KOPT-K1 (cell line): ENCODE results near the gene TNFRSF13B.
"Not testable (repeated sequence)": the region's sequence is repeated elsewhere in the genome, so short reads cannot be mapped to it uniquely, and the experiment has no call there.

ENCODE experiments used
- H3K27ac ChIP-seq: fragments of 200-600 bp; sonication (generic); 2 replicates; pipeline ENCODE4 v1.5.1; 2016; ENCODE audit warnings: antibody characterized with exemption, mild to moderate bottlenecking, low read depth, low read length; ENCODE audit not compliant: poor library complexity, severe bottlenecking
- H3K36me3 ChIP-seq: fragments of 200-600 bp; sonication (generic); 2 replicates; pipeline ENCODE4 v1.5.1; 2017; ENCODE audit warnings: antibody characterized with exemption, mild to moderate bottlenecking, low read length, moderate library complexity; ENCODE audit not compliant: insufficient read depth
- H3K9me3 ChIP-seq: fragments of 200-600 bp; sonication (generic); 2 replicates; pipeline ENCODE4 v1.5.1; 2017; ENCODE audit warnings: antibody characterized with exemption, low read length, mild to moderate bottlenecking; ENCODE audit not compliant: insufficient read depth, poor library complexity, severe bottlenecking

Gene TNFRSF13B

GRCh38 chr17:16961022-16961421, 10.9 kb downstream of the TNFRSF13B start:
- not testable (repeated sequence) for H3K36me3 ChIP-seq

DNA sequence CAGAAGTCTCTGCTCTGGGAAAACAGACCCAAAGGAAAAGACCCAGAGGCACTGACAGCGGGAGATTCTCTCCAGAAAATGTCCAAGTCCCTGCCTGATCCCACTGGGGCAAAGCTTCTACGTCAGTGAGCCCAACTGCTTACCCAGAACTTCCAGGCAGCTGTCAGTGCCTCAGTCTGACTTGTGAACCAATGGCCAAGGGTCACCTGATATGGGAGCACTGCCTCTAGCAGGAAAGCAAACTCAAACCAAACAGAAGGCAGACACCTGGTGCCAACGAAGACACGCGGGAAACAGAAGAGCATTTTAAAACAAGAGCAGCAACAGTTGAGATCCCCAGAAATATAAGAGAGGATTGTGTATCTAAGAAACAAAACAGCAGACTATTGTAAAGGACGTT, 16.9 kb downstream of the TNFRSF13B start:
- peaks cover 22% of the 10 kb centered on the region for H3K9me3 ChIP-seq
- not testable (repeated sequence) for H3K36me3 ChIP-seq, H3K27ac ChIP-seq

More at GRCh38 chr17:16961022-16961421, 10.9 kb downstream of the TNFRSF13B start:
- not testable (repeated sequence) for H3K27ac ChIP-seq
- H3K9me3 ChIP-seq: peaks cover 36% of the 10 kb centered on the region

DNA sequence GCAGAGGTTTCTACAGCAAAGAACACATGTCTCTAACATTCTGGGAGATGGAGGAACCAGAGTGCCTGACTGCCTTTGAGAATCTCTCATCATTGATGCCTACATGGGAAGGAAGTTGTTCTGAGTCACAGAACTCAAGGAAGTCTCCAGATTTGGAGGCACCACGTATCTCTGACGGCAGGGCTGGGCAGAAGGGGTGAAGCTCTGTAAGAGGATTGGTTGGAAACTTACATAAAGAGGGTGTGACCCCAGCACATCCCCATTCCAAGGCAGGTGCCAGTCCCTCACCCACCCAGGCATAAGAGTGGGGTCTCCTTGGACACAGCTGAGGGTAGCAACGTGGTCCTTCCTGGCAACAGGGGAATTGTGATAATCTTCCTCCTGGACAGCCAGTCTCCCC, 17.4 kb downstream of the TNFRSF13B start:
- H3K27ac ChIP-seq: no peak overlapping the region
- no peaks in the 10 kb centered on the region for H3K36me3 ChIP-seq
- H3K9me3 ChIP-seq: peaks cover 21% of the 10 kb centered on the region

- no peak overlapping the region for H3K27ac ChIP-seq
- H3K9me3 ChIP-seq: peaks cover 27% of the 10 kb centered on the region
- no peaks in the 10 kb centered on the region for H3K36me3 ChIP-seq
These were observed 18.1 kb downstream of the TNFRSF13B start for GRCh38 chr17:16953841-16954240.

GRCh38 chr17:16953347-16953746, 18.6 kb downstream of the TNFRSF13B start:
- Histone ChIP-seq H3K36me3 (no peaks in the 10 kb centered on the region), H3K27ac (no peak overlapping the region), H3K9me3 (peaks cover 32% of the 10 kb centered on the region)

DNA sequence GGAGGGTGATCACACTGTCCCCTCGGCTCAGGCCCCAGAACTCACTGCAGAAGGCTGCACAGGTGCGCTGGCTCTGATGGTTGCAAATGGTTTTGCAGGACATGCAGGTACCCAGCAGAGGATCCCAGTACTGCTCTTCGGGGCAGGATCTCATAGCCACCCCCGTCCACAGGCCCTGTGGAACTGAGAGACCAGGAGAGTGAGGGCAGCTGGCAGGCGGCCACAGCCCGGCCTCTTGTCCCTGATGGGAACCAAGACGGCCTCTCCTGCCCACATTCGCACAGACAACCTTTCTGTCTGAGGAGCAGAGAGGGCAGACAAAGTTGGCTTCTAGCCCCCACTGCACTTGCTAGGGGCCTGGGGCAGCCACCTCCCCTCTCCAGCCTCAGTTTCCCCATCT, 19.5 kb downstream of the TNFRSF13B start:
- Histone ChIP-seq H3K9me3 (peaks cover 33% of the 10 kb centered on the region), H3K36me3 (no peaks in the 10 kb centered on the region), H3K27ac (no peak overlapping the region)

GRCh38 chr17:16950488-16950887, 21.4 kb downstream of the TNFRSF13B start:
- no peak overlapping the region for H3K27ac ChIP-seq
- H3K9me3 ChIP-seq: peaks cover 19% of the 10 kb centered on the region
- no peaks in the 10 kb centered on the region for H3K36me3 ChIP-seq

GRCh38 chr17:16948587-16949376, 23.1 kb downstream of the TNFRSF13B start:
- H3K36me3 ChIP-seq: no peaks in the 10 kb centered on the region
- H3K9me3 ChIP-seq: peaks cover 16% of the 10 kb centered on the region
- no peak overlapping the region for H3K27ac ChIP-seq

- H3K36me3 ChIP-seq: no peaks in the 10 kb centered on the region
- H3K9me3 ChIP-seq: peaks cover 16% of the 10 kb centered on the region
- H3K27ac ChIP-seq: no peak overlapping the region
These were observed 24.4 kb downstream of the TNFRSF13B start for GRCh38 chr17:16947470-16947869.

DNA sequence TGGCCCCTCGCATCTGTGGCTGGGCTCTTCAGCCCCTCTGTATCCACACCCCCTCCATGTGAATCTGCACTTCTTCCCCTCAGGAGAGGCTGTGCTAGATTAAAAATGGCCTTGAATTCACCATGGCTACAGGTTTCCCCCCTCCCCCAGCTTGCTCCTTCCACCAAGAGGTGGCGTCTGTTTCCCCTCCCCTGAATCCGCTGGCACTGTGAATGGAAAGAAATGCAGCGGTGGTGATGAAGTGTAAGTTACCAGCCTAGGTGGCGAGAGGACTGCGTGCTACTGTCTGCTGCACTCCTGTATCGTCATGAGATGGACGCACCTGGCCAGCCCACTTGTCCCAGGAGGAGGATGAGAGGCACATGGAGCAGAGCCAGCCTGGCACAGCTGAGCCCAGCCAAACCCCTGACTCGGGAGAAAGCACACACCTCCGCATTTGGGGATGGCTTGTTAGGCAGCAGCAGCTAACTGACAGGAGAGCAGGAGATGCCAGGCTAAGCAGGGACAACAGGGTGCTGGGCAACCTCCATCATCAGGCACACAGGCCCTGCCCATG, 26.2 kb downstream of the TNFRSF13B start:
- Histone ChIP-seq H3K27ac (no peak overlapping the region), H3K36me3 (no peaks in the 10 kb centered on the region)

DNA sequence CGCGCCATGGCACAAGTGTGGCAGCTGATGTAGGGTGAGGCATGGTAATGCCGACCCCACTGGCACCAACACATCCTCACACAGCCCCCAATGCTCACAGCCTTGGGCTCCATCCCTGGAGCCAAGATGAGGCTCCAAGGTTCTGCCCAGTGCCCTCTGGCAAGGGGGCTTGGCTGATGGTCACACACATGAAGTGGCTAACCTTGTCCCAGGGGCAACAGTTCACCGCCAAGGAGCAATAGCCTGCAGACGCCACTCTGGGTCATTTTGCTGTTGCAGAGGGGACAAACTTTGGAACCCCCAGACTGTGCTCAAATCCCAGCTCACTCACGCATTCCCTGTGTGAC, 26.8 kb downstream of the TNFRSF13B start:
- Histone ChIP-seq H3K9me3 (peaks cover 16% of the 10 kb centered on the region), H3K27ac (no peak overlapping the region), H3K36me3 (no peaks in the 10 kb centered on the region)

More for the DNA sequence above, 26.2 kb downstream of the TNFRSF13B start:
- peaks cover 16% of the 10 kb centered on the region for H3K9me3 ChIP-seq

- H3K9me3 ChIP-seq: peaks cover 13% of the 10 kb centered on the region
- no peaks in the 10 kb centered on the region for H3K36me3 ChIP-seq
- H3K27ac ChIP-seq: no peak overlapping the region
These were observed 27.4 kb downstream of the TNFRSF13B start for GRCh38 chr17:16944334-16945135.

DNA sequence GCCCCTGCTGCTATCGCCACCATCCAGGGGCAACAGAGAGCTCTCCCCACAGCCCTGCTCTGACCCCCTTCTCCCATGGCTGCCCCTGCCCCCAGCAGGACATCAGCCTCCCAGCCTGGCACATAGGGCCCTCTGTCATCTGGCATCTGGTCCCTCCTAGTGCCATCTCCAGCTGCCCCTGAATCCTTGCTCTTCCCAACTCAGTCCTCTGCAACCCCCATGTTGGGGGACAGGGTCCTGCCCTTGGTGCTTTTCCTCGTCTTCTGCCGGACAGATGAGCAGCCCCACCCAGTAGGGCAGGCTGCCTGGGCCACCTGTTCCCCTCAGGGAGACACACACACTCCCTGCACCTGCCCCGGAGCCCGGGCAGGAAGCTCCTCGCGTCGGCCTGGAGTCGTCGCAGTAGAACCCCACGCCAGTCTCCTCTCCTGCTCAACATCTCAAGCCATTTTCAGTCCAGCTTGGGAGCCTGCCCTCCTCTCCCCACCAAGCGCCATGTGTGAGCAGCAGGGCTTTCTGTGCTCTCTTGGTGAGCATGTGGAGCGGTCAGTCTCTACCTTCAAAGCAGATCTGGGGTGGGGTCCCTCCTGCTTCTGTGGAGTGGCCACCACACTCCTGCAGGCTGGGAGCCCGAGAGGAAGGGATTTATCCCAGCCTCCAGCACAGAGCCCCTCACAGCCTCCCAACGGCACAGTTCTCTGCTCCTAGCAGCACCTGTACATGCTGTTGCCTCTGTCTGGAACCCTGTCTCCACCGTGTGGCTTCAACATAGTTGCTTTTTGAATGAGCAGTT, 28.2 kb downstream of the TNFRSF13B start:
- H3K27ac ChIP-seq: no peak overlapping the region

DNA sequence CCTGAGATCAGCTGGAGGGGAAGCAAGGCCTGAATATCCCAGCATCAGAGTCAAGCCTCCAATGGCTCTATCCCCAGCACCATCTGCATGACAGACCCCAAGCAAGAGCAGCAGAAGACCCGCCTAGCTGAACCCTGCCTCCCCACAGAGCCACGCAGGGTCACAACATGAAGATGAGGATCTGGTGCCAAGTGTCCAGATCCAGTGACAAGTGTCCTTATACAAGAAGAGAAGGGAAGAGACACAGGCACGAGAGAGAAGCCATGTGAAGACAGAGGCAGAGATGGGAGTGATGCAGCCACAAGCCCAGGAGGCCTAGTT, 28.9 kb downstream of the TNFRSF13B start:
- Histone ChIP-seq H3K9me3 (no peaks in the 10 kb centered on the region), H3K27ac (no peak overlapping the region), H3K36me3 (no peaks in the 10 kb centered on the region)

More for the DNA sequence above, 28.2 kb downstream of the TNFRSF13B start:
- H3K9me3 ChIP-seq: peaks cover 5% of the 10 kb centered on the region
- no peaks in the 10 kb centered on the region for H3K36me3 ChIP-seq
